ENCODE measurements around the gene NAP1L4. TPM values are rescaled to one million over a fixed set of nuclear protein-coding genes. Genes with fewer than 3 reads are reported as not detected.
A peak's percentile ranks its signal among the peaks of the same experiment; 100 is the strongest.

Gene NAP1L4
- total RNA-seq, 1 experiment from 2014 or later: 184 TPM

DNA sequence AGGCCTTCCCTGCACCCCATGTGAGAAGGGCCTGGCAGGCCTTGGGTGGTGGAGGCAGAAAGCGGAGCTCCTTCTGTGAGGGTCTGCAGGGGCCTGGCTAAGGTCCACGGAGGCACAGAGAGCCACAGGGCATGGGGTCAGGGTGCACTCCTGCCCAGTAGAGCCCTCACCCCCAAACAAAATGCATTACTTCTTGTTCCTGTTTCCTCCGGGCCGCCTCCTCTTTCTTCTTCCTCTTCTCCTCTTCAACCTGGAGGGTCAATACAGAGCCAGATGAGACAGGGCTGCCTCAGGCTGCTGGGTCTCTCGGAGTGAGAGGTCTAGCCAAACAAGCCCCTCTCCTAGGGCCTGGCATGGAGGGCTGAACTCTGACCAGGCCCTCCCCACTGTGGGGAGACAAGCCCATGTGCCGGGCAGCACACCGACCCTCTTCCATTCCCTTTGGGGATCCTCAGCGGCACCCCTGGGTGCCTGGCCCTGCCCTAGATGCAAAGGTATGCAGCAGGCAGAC lies 10.3 kb upstream of the NAP1L4 start:
- ChIA-PET POLR2A (ENCODE audit: low non-redundant PET) (no interaction called here), CTCF (no interaction called here)
- no TSS peak for BruUV-seq (replicated peaks)

DNA sequence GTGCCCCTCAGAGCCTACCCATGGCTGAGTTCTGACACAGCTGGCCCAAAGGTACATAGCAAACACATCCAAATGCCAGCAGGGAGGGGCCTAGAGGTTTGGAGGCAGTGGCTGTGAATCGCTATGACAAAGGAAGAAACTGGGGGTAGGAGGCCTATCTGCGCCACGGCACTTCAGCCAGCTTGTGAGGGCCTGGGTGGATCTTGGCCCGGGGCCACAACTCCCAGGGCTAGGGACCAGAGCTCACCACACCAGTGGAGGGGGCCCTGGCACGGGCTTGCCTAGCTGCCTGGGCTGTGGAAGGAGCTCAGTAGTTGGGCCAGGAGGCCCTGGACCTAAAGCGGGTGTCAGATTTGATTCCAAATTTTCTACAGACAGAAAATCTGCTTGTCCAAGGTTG lies 9.4 kb upstream of the NAP1L4 start:
- no peaks in the 10 kb centered on the region for H3K27me3 ChIP-seq (replicated peaks; ENCODE audit: insufficient read depth, low read depth, low read length, poor library complexity)
- no peaks in the 10 kb centered on the region for H3K9me3 ChIP-seq (ENCODE audit: low read depth, low read length, poor library complexity, severe bottlenecking)
- peaks cover 42% of the 10 kb centered on the region for H3K36me3 ChIP-seq (ENCODE audit: insufficient read depth, low read length, poor library complexity, severe bottlenecking)
- DNase-seq (ENCODE audit: low spot score): no peak
- BruUV-seq (replicated peaks): no TSS peak
- no peak overlapping the region for H3K4me3 ChIP-seq (ENCODE audit: low read depth, low read length, poor library complexity, severe bottlenecking)
- no peak for TF ChIP-seq EZH2 (IDR thresholded peaks at IDR 0.05; ENCODE audit: borderline replicate concordance, low read depth, low read length, poor library complexity, severe bottlenecking)
- TF ChIP-seq, protein P1, sequence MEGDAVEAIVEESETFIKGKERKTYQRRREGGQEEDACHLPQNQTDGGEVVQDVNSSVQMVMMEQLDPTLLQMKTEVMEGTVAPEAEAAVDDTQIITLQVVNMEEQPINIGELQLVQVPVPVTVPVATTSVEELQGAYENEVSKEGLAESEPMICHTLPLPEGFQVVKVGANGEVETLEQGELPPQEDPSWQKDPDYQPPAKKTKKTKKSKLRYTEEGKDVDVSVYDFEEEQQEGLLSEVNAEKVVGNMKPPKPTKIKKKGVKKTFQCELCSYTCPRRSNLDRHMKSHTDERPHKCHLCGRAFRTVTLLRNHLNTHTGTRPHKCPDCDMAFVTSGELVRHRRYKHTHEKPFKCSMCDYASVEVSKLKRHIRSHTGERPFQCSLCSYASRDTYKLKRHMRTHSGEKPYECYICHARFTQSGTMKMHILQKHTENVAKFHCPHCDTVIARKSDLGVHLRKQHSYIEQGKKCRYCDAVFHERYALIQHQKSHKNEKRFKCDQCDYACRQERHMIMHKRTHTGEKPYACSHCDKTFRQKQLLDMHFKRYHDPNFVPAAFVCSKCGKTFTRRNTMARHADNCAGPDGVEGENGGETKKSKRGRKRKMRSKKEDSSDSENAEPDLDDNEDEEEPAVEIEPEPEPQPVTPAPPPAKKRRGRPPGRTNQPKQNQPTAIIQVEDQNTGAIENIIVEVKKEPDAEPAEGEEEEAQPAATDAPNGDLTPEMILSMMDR (conservative IDR thresholded peaks at IDR 0.05; ENCODE audit: low read depth, low read length): no peak
- ChIA-PET CTCF (no interaction called here), POLR2A (ENCODE audit: low non-redundant PET) (no interaction called here)
- peaks cover 20% of the 10 kb centered on the region for H3K4me1 ChIP-seq (ENCODE audit: insufficient read depth, low read length, poor library complexity, severe bottlenecking)
- peak overlapping the region; percentile 76 for H3K27ac ChIP-seq (ENCODE audit: low read depth, low read length, poor library complexity, severe bottlenecking)
- intact Hi-C loops (cut with micrococcal nuclease; ENCODE audit: unreplicated experiment): no loop called here

More for the DNA sequence above, 10.3 kb upstream of the NAP1L4 start:
- Histone ChIP-seq H3K9me3 (ENCODE audit: low read depth, low read length, poor library complexity, severe bottlenecking) (no peaks in the 10 kb centered on the region), H3K4me3 (ENCODE audit: low read depth, low read length, poor library complexity, severe bottlenecking) (no peak overlapping the region), H3K27ac (ENCODE audit: low read depth, low read length, poor library complexity, severe bottlenecking) (peak overlapping the region; percentile 42), H3K4me1 (ENCODE audit: insufficient read depth, low read length, poor library complexity, severe bottlenecking) (peaks cover 20% of the 10 kb centered on the region), H3K27me3 (replicated peaks; ENCODE audit: insufficient read depth, low read depth, low read length, poor library complexity) (no peaks in the 10 kb centered on the region), H3K36me3 (ENCODE audit: insufficient read depth, low read length, poor library complexity, severe bottlenecking) (peaks cover 48% of the 10 kb centered on the region)
- DNase-seq (ENCODE audit: low spot score): no peak
- intact Hi-C loops (cut with micrococcal nuclease; ENCODE audit: unreplicated experiment): no loop called here
- TF ChIP-seq, protein P1 (conservative IDR thresholded peaks at IDR 0.05; ENCODE audit: low read depth, low read length): no peak
- no peak for TF ChIP-seq EZH2 (IDR thresholded peaks at IDR 0.05; ENCODE audit: borderline replicate concordance, low read depth, low read length, poor library complexity, severe bottlenecking)

DNA sequence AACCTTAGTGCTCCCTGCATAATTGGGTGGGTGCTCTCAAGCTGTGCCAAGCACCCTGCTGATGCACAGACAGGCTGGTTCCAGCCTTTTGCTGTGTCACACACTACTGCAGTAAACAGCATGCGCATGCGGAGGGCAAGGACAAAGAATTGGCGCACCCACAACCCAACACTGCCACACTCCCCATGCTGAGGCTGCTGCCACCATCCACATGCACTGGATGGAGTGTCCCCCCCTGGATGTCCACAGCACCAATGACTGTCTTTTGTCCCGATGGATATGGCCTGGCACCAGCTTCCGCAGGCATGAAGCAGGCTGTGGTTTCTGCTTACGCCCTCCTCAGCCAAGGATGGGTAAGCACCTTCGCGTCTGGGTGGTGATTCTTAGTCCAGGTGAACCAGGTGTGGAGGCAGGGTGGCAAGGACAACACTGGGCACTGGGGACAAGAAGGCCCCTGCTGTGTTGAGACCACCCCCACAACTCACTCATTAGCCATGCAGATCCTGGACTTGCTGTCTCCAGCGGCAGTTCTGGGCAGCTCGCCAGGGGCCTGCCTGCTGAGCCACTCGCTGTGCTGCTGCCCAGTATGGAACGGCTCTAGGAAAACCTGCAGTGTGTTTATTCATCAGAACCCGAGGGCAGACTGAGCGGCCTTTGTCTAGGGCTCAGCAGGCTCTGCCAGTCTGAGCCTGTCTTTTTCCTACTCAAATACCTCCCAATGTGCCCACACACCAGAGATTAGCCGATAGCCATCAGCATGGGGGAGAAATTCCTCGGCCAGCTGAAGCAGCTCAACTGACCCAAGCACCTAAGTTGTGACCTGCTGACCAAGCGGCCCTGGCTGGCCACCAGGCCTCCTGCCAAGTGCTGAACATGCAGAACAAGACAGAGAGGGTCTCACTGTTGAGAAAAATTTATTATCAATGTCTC lies 8.2 kb upstream of the NAP1L4 start:
- peaks cover 20% of the 10 kb centered on the region for H3K4me1 ChIP-seq (ENCODE audit: insufficient read depth, low read length, poor library complexity, severe bottlenecking)
- peak; percentile 93 for DNase-seq (ENCODE audit: low spot score)
- BruUV-seq (replicated peaks): no TSS peak
- no peak overlapping the region for H3K4me3 ChIP-seq (ENCODE audit: low read depth, low read length, poor library complexity, severe bottlenecking)
- intact Hi-C loops (cut with micrococcal nuclease; ENCODE audit: unreplicated experiment): no loop called here
- no peaks in the 10 kb centered on the region for H3K27me3 ChIP-seq (replicated peaks; ENCODE audit: insufficient read depth, low read depth, low read length, poor library complexity)
- H3K27ac ChIP-seq (ENCODE audit: low read depth, low read length, poor library complexity, severe bottlenecking): peak overlapping the region; percentile 76
- peaks cover 41% of the 10 kb centered on the region for H3K36me3 ChIP-seq (ENCODE audit: insufficient read depth, low read length, poor library complexity, severe bottlenecking)
- TF ChIP-seq, protein P1 (conservative IDR thresholded peaks at IDR 0.05; ENCODE audit: low read depth, low read length): no peak
- TF ChIP-seq EZH2 (IDR thresholded peaks at IDR 0.05; ENCODE audit: borderline replicate concordance, low read depth, low read length, poor library complexity, severe bottlenecking): no peak
- no peaks in the 10 kb centered on the region for H3K9me3 ChIP-seq (ENCODE audit: low read depth, low read length, poor library complexity, severe bottlenecking)
- CTCF ChIA-PET: no interaction called here
- POLR2A ChIA-PET (ENCODE audit: low non-redundant PET): no interaction called here
